IMR-90 (cell line): ENCODE measurements around the gene SLC26A2. TPM values are rescaled to one million over a fixed set of nuclear protein-coding genes. Genes with fewer than 3 reads are reported as not detected.

Experiments
- ATAC-seq: fragments of 200-7000 bp; cut with Tn5 transposase; 2 replicates; pipeline ENCODE4 v1.9.1; 2020; ENCODE audit warnings: low read depth, mild to moderate bottlenecking, moderate library complexity
- BruUV-seq: library from RNA; stranded (reverse); fragments of 400-500 nt; replicated peaks from 2 replicates; lab custom pipeline; 2021; lab: Mats Ljungman, UMichigan
- CTCF ChIA-PET: fragments of 300-600 bp; formaldehyde crosslinking; extraction: SDS; loops from one replicate; lab custom pipeline; 2021; ENCODE audit warnings: antibody characterized with exemption; lab: Yijun Ruan, JAX
- POLR2A ChIA-PET: fragments of 300-600 bp; sonication (Branson Sonifier 250); formaldehyde crosslinking; loops from one replicate; lab custom pipeline; 2022; ENCODE audit warnings: antibody characterized with exemption; ENCODE audit not compliant: unreplicated experiment; lab: Charles Lee
- DNase-seq: peaks from one replicate; pipeline ENCODE4 v3.0.0; 2013
- H2AFZ ChIP-seq: replicated peaks from 2 replicates; pipeline ENCODE3; 2013; ENCODE audit warnings: low read length, mild to moderate bottlenecking; ENCODE audit not compliant: poor library complexity
- H2AK5ac ChIP-seq: 2 replicates; pipeline ENCODE4 v1.6.1; 2013; ENCODE audit warnings: low read depth, low read length, inconsistent platforms
- H2AK9ac ChIP-seq: replicated peaks from 2 replicates; pipeline ENCODE3; 2013; ENCODE audit warnings: mild to moderate bottlenecking, low read depth, low read length, moderate library complexity; ENCODE audit not compliant: poor library complexity
- H2BK120ac ChIP-seq: 2 replicates; pipeline ENCODE4 v1.6.1; 2013; ENCODE audit warnings: low read depth, low read length, inconsistent platforms
- H2BK15ac ChIP-seq: 3 replicates; pipeline ENCODE4 v1.6.1; 2013; ENCODE audit warnings: low read depth, low read length, inconsistent platforms
- H2BK20ac ChIP-seq: 2 replicates; pipeline ENCODE4 v1.6.1; 2013; ENCODE audit warnings: low read depth, mild to moderate bottlenecking, inconsistent platforms, low read length, moderate library complexity
- H2BK5ac ChIP-seq: 2 replicates; pipeline ENCODE4 v1.6.1; 2013; ENCODE audit warnings: mild to moderate bottlenecking, low read depth, low read length, inconsistent platforms; ENCODE audit not compliant: poor library complexity, severe bottlenecking
- H3K14ac ChIP-seq: replicated peaks from 2 replicates; pipeline ENCODE4 v1.6.1; 2013; ENCODE audit warnings: low read depth, low read length, inconsistent platforms
- H3K18ac ChIP-seq: 2 replicates; pipeline ENCODE4 v1.6.1; 2013; ENCODE audit warnings: low read depth, low read length, control low read depth
- H3K23ac ChIP-seq: 2 replicates; pipeline ENCODE4 v1.6.1; 2013; ENCODE audit warnings: low read depth, low read length, inconsistent platforms
- H3K27ac ChIP-seq: 2 replicates; pipeline ENCODE4 v1.5.1; 2013; ENCODE audit warnings: mild to moderate bottlenecking, control low read depth, low read length; ENCODE audit not compliant: insufficient read depth
- H3K27me3 ChIP-seq: 2 replicates; pipeline ENCODE4 v1.6.1; 2013; ENCODE audit warnings: low read length; ENCODE audit not compliant: control insufficient read depth, insufficient read depth
- H3K36me3 ChIP-seq: 2 replicates; pipeline ENCODE4 v1.6.1; 2013; ENCODE audit warnings: low read length, mixed read lengths; ENCODE audit not compliant: control insufficient read depth, insufficient read depth
- H3K4ac ChIP-seq: 2 replicates; pipeline ENCODE4 v1.6.1; 2013; ENCODE audit warnings: low read depth, low read length, inconsistent platforms
- H3K4me1 ChIP-seq: 2 replicates; pipeline ENCODE4 v1.6.1; 2013; ENCODE audit warnings: low read length, mixed read lengths; ENCODE audit not compliant: control insufficient read depth, insufficient read depth
- H3K4me2 ChIP-seq: 2 replicates; pipeline ENCODE4 v1.6.1; 2013; ENCODE audit warnings: low read depth, mild to moderate bottlenecking, control low read depth, low read length, moderate library complexity
- H3K4me3 ChIP-seq: 2 replicates; pipeline ENCODE4 v1.5.1; 2013; ENCODE audit warnings: low read depth, mild to moderate bottlenecking, control low read depth, low read length, moderate library complexity; ENCODE audit not compliant: insufficient read depth
- H3K56ac ChIP-seq: 2 replicates; pipeline ENCODE4 v1.6.1; 2013; ENCODE audit warnings: low read length, inconsistent platforms; ENCODE audit not compliant: insufficient read depth; ENCODE audit errors: extremely low read depth
- H3K79me1 ChIP-seq, 2 experiments: 2 replicates each; pipeline ENCODE4 v1.6.1; 2013; ENCODE audit warnings: low read length in 2 of 2, inconsistent platforms in 1 of 2, low read depth in 1 of 2
- H3K9ac ChIP-seq: 2 replicates; pipeline ENCODE4 v1.6.1; 2013; ENCODE audit warnings: low read depth, low read length, control low read depth
- H3K9me1 ChIP-seq: 2 replicates; pipeline ENCODE4 v1.6.1; 2013; ENCODE audit warnings: low read length, inconsistent platforms; ENCODE audit not compliant: insufficient read depth
- H3K9me3 ChIP-seq: 2 replicates; pipeline ENCODE4 v1.6.1; 2013; ENCODE audit warnings: low read length; ENCODE audit not compliant: control insufficient read depth, insufficient read depth
- H4K20me1 ChIP-seq: 2 replicates; pipeline ENCODE4 v1.6.1; 2013; ENCODE audit warnings: low read length, inconsistent platforms; ENCODE audit not compliant: insufficient read depth
- H4K5ac ChIP-seq: 2 replicates; pipeline ENCODE4 v1.6.1; 2013; ENCODE audit warnings: mild to moderate bottlenecking, low read depth, low read length, control low read depth
- H4K8ac ChIP-seq, 2 experiments: 2 replicates each; pipeline ENCODE4 v1.6.1; 2013; ENCODE audit warnings: low read depth in 2 of 2, low read length in 2 of 2, control low read depth in 1 of 2, inconsistent platforms in 1 of 2
- H4K91ac ChIP-seq: 2 replicates; pipeline ENCODE4 v1.6.1; 2013; ENCODE audit warnings: low read depth, low read length, inconsistent platforms; ENCODE audit not compliant: insufficient read depth
- MXI1 ChIP-seq: IDR thresholded peaks from 2 replicates; pipeline ENCODE4 v1.6.1; 2012; ENCODE audit warnings: low read depth, mild to moderate bottlenecking, low read length, moderate library complexity, borderline replicate concordance
- NFE2L2 ChIP-seq: fragments of 150-350 bp; IDR thresholded peaks from 2 replicates; pipeline ENCODE4 v1.6.1; 2016; ENCODE audit warnings: low read depth, mild to moderate bottlenecking, low read length
- POLR2A ChIP-seq: IDR thresholded peaks from 2 replicates; pipeline ENCODE4 v1.6.1; 2012; ENCODE audit warnings: mild to moderate bottlenecking, low read depth, low read length
- RFX5 ChIP-seq: IDR thresholded peaks from 2 replicates; pipeline ENCODE4 v1.8.0; 2012; ENCODE audit warnings: low read depth, mild to moderate bottlenecking, low read length, moderate library complexity
- WGBS, 2 experiments: methylation state at CpG; one replicate each; pipeline versions ENCODE4 v1.1.5 to v1.1.7; 2013; ENCODE audit warnings: missing lambda C conversion rate in 2 of 2; ENCODE audit not compliant: insufficient read length in 1 of 2; ENCODE audit errors: extremely low coverage in 2 of 2; 5-methylcytosine and 5-hydroxymethylcytosine counted together
- dilution Hi-C: fragments of 300-500 bp; cut with HindIII; formaldehyde crosslinking; loops from one replicate; pipeline ENCODE4 v1.14.3; 2018; ENCODE audit warnings: low sequenced_read_pairs; ENCODE audit not compliant: unreplicated experiment
- in situ Hi-C: fragments of 300-500 bp; cut with MboI; formaldehyde crosslinking; loops from 3 replicates; pipeline ENCODE4 v1.14.3; 2019; ENCODE audit warnings: low sequenced_read_pairs, inconsistent platforms, mixed read lengths
- intact Hi-C: fragments of 100-400 bp; cut with micrococcal nuclease; formaldehyde crosslinking; loops from 2 replicates; pipeline ENCODE4 v1.10.0; 2022
- polyA plus RNA-seq, 3 experiments: library from polyadenylated mRNA; depleted of rRNA; stranded (reverse); fragments of >200 nt; gene quantifications; 2 replicates each; pipeline ENCODE4 v1.2.3, GENCODE V29; 2012; ENCODE audit warnings: low replicate concordance in 1 of 3
- total RNA-seq: library from RNA; depleted of rRNA; stranded (reverse); fragments of >200 nt; gene quantifications from 2 replicates; pipeline ENCODE4 v1.2.3, GENCODE V29; 2012
- TF ChIP-seq, protein P1 (sequence below): fragments of 150-350 bp; IDR thresholded peaks from 2 replicates; pipeline ENCODE4 v1.6.1; 2016; ENCODE audit warnings: low read depth, mild to moderate bottlenecking, low read length, moderate library complexity, borderline replicate concordance
- TF ChIP-seq, protein P2 (sequence below): fragments of 150-350 bp; IDR thresholded peaks from 2 replicates; pipeline ENCODE4 v1.6.1; 2017; ENCODE audit warnings: mild to moderate bottlenecking, antibody characterized with exemption, low read length, low read depth

The SLC26A2 gene
- total and polyA plus RNA-seq, 2 of the 4 experiments (the other 2 are of a cell fraction), result 2.2 to 9.9 TPM

DNA sequence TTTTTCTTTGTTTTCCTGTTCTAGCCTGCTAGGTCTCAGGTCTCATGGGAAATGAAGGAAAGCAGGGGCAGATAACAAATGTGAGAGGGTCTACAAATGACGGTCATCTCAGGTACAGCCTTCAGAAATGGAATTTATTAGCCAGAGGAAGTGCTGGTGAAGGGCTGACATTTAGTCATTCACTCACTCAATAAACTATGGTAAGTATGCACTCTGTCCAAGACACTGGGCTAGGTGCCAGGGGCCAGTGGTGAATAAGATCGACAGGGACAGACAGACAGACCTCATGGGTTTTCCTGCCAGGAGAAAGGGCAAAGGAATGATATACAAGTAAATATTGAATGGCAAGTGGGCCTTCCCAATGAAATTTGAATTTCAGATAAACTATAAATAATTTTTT lies 22.3 kb upstream of the SLC26A2 start:
- H3K9ac ChIP-seq, result no peak overlapping the region
- H3K4me3 ChIP-seq, result no peak overlapping the region

More for the DNA sequence above, 22.3 kb upstream of the SLC26A2 start:
- Histone ChIP-seq H2BK15ac (peak overlapping the region; percentile 68; the same call in 1 of the 3 replicates), H3K23ac (0 out of 2 replicates have a peak overlapping the region, but pooled peaks have one; percentile 21), H3K56ac (peak overlapping the region; percentile 41; the same call in 1 of the 2 replicates), H3K9me1 (peaks cover 20% of the 10 kb centered on the region), H2AFZ (no peak overlapping the region), H3K27me3 (peaks cover 6% of the 10 kb centered on the region), H3K14ac (no peak overlapping the region), H2BK20ac (peak overlapping the region; percentile 92), H3K36me3 (no peaks in the 10 kb centered on the region), H3K4me2 (no peak overlapping the region), H4K8ac (no peak overlapping the region; a peak in 1 of 4 replicates), H2BK120ac (peak overlapping the region; percentile 54), H3K79me1 (no peaks in the 10 kb centered on the region), H3K4ac (peak overlapping the region; percentile 69; the same call in 1 of the 2 replicates), H2BK5ac (no peak overlapping the region), H2AK5ac (no peak overlapping the region), H4K20me1 (no peaks in the 10 kb centered on the region), H4K91ac (no peak overlapping the region), H3K4me1 (peaks cover 10% of the 10 kb centered on the region), H4K5ac (no peak overlapping the region), H3K18ac (no peak overlapping the region), H3K9me3 (no peaks in the 10 kb centered on the region), H2AK9ac (no peak overlapping the region), H3K27ac (no peak overlapping the region)
- CTCF ChIA-PET, result no interaction called here
- no peak for TF ChIP-seq POLR2A
- TF ChIP-seq, protein P1, sequence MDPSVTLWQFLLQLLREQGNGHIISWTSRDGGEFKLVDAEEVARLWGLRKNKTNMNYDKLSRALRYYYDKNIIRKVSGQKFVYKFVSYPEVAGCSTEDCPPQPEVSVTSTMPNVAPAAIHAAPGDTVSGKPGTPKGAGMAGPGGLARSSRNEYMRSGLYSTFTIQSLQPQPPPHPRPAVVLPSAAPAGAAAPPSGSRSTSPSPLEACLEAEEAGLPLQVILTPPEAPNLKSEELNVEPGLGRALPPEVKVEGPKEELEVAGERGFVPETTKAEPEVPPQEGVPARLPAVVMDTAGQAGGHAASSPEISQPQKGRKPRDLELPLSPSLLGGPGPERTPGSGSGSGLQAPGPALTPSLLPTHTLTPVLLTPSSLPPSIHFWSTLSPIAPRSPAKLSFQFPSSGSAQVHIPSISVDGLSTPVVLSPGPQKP, result no peak
- TF ChIP-seq, protein P2, sequence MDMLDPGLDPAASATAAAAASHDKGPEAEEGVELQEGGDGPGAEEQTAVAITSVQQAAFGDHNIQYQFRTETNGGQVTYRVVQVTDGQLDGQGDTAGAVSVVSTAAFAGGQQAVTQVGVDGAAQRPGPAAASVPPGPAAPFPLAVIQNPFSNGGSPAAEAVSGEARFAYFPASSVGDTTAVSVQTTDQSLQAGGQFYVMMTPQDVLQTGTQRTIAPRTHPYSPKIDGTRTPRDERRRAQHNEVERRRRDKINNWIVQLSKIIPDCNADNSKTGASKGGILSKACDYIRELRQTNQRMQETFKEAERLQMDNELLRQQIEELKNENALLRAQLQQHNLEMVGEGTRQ, result no peak
- no peak for TF ChIP-seq MXI1
- no peak for TF ChIP-seq RFX5
- TF ChIP-seq NFE2L2, result no peak
- POLR2A ChIA-PET, result no interaction called here
- no CpG with 5 or more reads among the region's 2 CpGs for WGBS, 2 experiments
- BruUV-seq, result no TSS peak
- intact Hi-C loops, result no loop called here
- in situ Hi-C loops, result no loop called here
- dilution Hi-C loops, result no loop called here
- no peak for ATAC-seq
- peak; percentile 50 for DNase-seq
